Astrocyte of the cerebellum (primary cell): ENCODE results near the gene RPS4Y2.

ENCODE experiments used
- DNase-seq: peaks from one replicate; pipeline ENCODE4 v3.0.0-alpha.2; 2011; ENCODE audit warnings: low read depth
- H3K4me3 ChIP-seq: 2 replicates; pipeline ENCODE4 v1.5.1; 2011; ENCODE audit warnings: mild to moderate bottlenecking, low read depth, low read length, moderate library complexity
- CTCF ChIP-seq: IDR thresholded peaks from 2 replicates; pipeline ENCODE4 v1.5.1; 2012; ENCODE audit warnings: low read length, low read depth, moderate library complexity, mild to moderate bottlenecking; ENCODE audit errors: missing control alignments
- in situ Hi-C: cut with HindIII; loops from 2 replicates; pipeline ENCODE4 v1.10.0; 2017; ENCODE audit warnings: low sequenced_read_pairs

Gene RPS4Y2

GRCh38 chrY:20755808-20756207 is at the start of gene RPS4Y2:
TSS of gene RPS4Y2 (plus strand) at chrY:20756108. CDS start at chrY:20756164, 56 bp downstream.
- TF ChIP-seq CTCF, result no peak
- no peak within 1 kb of the TSS for H3K4me3 ChIP-seq
- no peak for DNase-seq
- in situ Hi-C loops, result no loop called here

GRCh38 chrY:20714391-20714790 is 41.5 kb upstream of the RPS4Y2 start:
- no peak for DNase-seq
- in situ Hi-C loops, result no loop called here
- no peak overlapping the region for H3K4me3 ChIP-seq
- no peak for TF ChIP-seq CTCF

GRCh38 chrY:20726184-20726907 is 29.6 kb upstream of the RPS4Y2 start:
- in situ Hi-C loops, result no loop called here
- no peak overlapping the region for H3K4me3 ChIP-seq
- no peak for DNase-seq
- TF ChIP-seq CTCF, result no peak

- in situ Hi-C loops, result no loop called here
- H3K4me3 ChIP-seq, result no peak overlapping the region
- no peak for TF ChIP-seq CTCF
- no peak for DNase-seq
Measured at GRCh38 chrY:20735200-20735599, 20.7 kb upstream of the RPS4Y2 start.

- no peak for TF ChIP-seq CTCF
- H3K4me3 ChIP-seq, result no peak overlapping the region
- in situ Hi-C loops, result no loop called here
- DNase-seq, result no peak
Measured at GRCh38 chrY:20739806-20740205, 16.1 kb upstream of the RPS4Y2 start.

- no peak overlapping the region for H3K4me3 ChIP-seq
- DNase-seq, result no peak
- in situ Hi-C loops, result no loop called here
- no peak for TF ChIP-seq CTCF
Measured at GRCh38 chrY:20740609-20741008, 15.3 kb upstream of the RPS4Y2 start.
